ENCODE data around the gene ILK. TPM values are rescaled to one million over a fixed set of nuclear protein-coding genes. Genes with fewer than 3 reads are reported as not detected.

Gene ILK
- total RNA-seq, 2 experiments from 2014 or later = 64.8 to 80.3 TPM

- Histone ChIP-seq H4K20me1 (ENCODE audit: insufficient read depth, low read length) (peaks cover 16% of the 10 kb centered on the region), H3K4me3 (ENCODE audit: low read depth, low read length, poor library complexity, severe bottlenecking) (peak overlapping the region; percentile 91), H2AFZ (ENCODE audit: low read length) (no peak overlapping the region; the same call in 1 of the 2 replicates), H3K4me2 (ENCODE audit: low read length) (peak overlapping the region; percentile 97), H3K27ac (ENCODE audit: low read depth, low read length, poor library complexity, severe bottlenecking) (peak overlapping the region; percentile 34), H3K79me2 (ENCODE audit: insufficient read depth, low read depth, low read length) (peaks cover 57% of the 10 kb centered on the region), H3K4me1 (ENCODE audit: insufficient read depth, low read length, poor library complexity, severe bottlenecking) (peaks cover 40% of the 10 kb centered on the region), H3K9me2 (ENCODE audit: insufficient read depth, low read length) (no peaks in the 10 kb centered on the region), H3K9me3 (ENCODE audit: low read length) (no peaks in the 10 kb centered on the region), H3K36me3 (ENCODE audit: insufficient read depth, low read length) (peaks cover 57% of the 10 kb centered on the region)
- ChIA-PET CTCF (ENCODE audit: unreplicated experiment) (interaction anchor here (0.5 to 0.6 kb wide), 2 partner anchors 9 to 81 kb away, joined by 3 to 4 read pairs; partner anchors contain the start of genes MRPL17 and TAF10), POLR2A (interaction anchor here (0.6 to 1.1 kb wide), 6 partner anchors 10 to 97 kb away, joined by 3 to 5 read pairs (median 4); partner anchors contain the start of genes MRPL17 and TAF10)
- no TSS peak for BruUV-seq (replicated peaks)
- TF ChIP-seq CTCF (conservative IDR thresholded peaks at IDR 0.05; ENCODE audit: low read length) (no peak), EZH2phosphoT487 (IDR thresholded peaks at IDR 0.05; ENCODE audit: borderline replicate concordance, low read depth, low read length) (no peak)
- intact Hi-C loops (cut with micrococcal nuclease; ENCODE audit: unreplicated experiment) = loop anchor here (2.0 to 5.0 kb wide), 3 partner anchors 120 to 325 kb away; partner anchors contain the start of genes ARFIP2, TIMM10B and ZNF215
- DNase-seq (ENCODE audit: low spot score) = no peak
Observed at GRCh38 chr11:6602096-6602940, 1.3 kb upstream of the ILK start.

GRCh38 chr11:6604081-6604626 lies 580 bp downstream of the ILK start:
- H3K79me2 ChIP-seq (ENCODE audit: insufficient read depth, low read depth, low read length) = peaks cover 58% of the 10 kb centered on the region
- intact Hi-C loops (cut with micrococcal nuclease; ENCODE audit: unreplicated experiment) = loop anchor here (1.0 to 5.0 kb wide), 3 partner anchors 79 to 323 kb away; partner anchors contain the start of genes ARFIP2, MRPL17, TIMM10B and ZNF215
- peaks cover 47% of the 10 kb centered on the region for H3K4me1 ChIP-seq (ENCODE audit: insufficient read depth, low read length, poor library complexity, severe bottlenecking)
- BruUV-seq (replicated peaks) = no TSS peak
- H3K9me2 ChIP-seq (ENCODE audit: insufficient read depth, low read length) = no peaks in the 10 kb centered on the region
- peaks cover 16% of the 10 kb centered on the region for H4K20me1 ChIP-seq (ENCODE audit: insufficient read depth, low read length)
- H3K4me3 ChIP-seq (ENCODE audit: low read depth, low read length, poor library complexity, severe bottlenecking) = peak overlapping the region; percentile 91
- peak overlapping the region; percentile 67 for H3K27ac ChIP-seq (ENCODE audit: low read depth, low read length, poor library complexity, severe bottlenecking)
- ChIA-PET POLR2A (interaction anchor here (0.6 to 2.1 kb wide), 10 partner anchors 8 to 904 kb away, joined by 3 to 19 read pairs (median 4); partner anchors contain the start of genes MRPL17, TAF10 and TPP1), CTCF (ENCODE audit: unreplicated experiment) (interaction anchor here (0.5 to 1.1 kb wide), 9 partner anchors 8 to 225 kb away, joined by 3 to 7 read pairs (median 3); partner anchors contain the start of gene MRPL17)
- TF ChIP-seq EZH2phosphoT487 (IDR thresholded peaks at IDR 0.05; ENCODE audit: borderline replicate concordance, low read depth, low read length) (no peak), CTCF (conservative IDR thresholded peaks at IDR 0.05; ENCODE audit: low read length) (peak; percentile 66)
- H3K36me3 ChIP-seq (ENCODE audit: insufficient read depth, low read length) = peaks cover 58% of the 10 kb centered on the region
- peak overlapping the region; percentile 86 for H3K4me2 ChIP-seq (ENCODE audit: low read length)
- peak; percentile 84 for DNase-seq (ENCODE audit: low spot score)
- H3K9me3 ChIP-seq (ENCODE audit: low read length) = no peaks in the 10 kb centered on the region
- peak overlapping the region; percentile 83 for H2AFZ ChIP-seq (ENCODE audit: low read length)
